GM19328 (cell line): Measurements from ENCODE around the gene RPS6KB1.
"Not testable (repeated sequence)": the region's sequence is repeated elsewhere in the genome, so short reads cannot be mapped to it uniquely, and the experiment has no call there.

Experiments used
- ATAC-seq: cut with Tn5 transposase; IDR thresholded peaks from one replicate; pipeline ENCODE4 v1.9.1; 2021; ENCODE audit warnings: mild to moderate bottlenecking, moderate library complexity; ENCODE audit not compliant: unreplicated experiment

Gene RPS6KB1

DNA sequence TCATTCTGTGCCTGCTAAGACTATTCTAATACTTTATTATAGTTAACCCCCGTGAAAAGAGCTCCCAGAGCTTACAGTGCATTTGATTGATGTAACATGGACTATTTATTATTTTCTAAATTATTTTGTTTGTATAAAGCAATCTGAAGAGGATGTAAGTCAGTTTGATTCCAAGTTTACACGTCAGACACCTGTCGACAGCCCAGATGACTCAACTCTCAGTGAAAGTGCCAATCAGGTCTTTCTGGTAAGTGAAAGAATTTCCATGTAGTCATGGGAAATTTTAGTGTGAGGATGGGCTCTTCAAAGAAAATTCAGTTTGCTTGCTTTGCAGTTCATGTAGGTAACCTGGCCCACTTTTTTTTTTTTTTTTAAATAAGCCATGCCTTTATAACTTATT, 47.8 kb downstream of the RPS6KB1 start:
- ATAC-seq = not testable (repeated sequence)

DNA sequence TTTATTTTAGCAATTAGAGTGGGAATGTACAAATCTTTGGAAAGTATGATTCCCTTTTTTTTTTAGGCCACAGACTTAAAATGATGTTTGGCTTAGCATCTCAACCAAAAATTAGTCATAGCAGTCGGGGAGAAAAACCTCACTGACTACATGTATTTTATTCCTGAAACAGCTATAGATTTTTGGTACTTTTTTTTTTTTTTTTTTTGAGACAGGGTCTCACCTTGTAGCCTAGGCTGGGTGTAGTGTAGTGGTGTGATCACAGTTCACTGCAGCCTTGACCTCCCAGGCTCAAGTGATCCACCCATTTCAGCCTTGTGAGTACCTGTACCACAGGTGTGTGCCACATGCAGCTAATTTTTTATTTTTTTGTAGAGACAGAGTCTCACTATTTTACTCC, 48.2 kb downstream of the RPS6KB1 start:
- ATAC-seq = no peak

DNA sequence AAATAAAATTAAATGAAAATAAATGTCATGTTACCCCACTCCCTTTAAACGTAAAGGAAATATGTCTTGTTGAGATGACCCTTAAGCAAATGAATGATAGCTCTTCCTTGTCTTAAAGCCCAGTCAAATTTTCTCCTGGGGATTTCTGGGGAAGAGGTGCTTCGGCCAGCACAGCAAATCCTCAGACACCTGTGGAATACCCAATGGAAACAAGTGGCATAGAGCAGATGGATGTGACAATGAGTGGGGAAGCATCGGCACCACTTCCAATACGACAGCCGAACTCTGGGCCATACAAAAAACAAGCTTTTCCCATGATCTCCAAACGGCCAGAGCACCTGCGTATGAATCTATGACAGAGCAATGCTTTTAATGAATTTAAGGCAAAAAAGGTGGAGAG, 53.5 kb downstream of the RPS6KB1 start:
- ATAC-seq = not testable (repeated sequence)

DNA sequence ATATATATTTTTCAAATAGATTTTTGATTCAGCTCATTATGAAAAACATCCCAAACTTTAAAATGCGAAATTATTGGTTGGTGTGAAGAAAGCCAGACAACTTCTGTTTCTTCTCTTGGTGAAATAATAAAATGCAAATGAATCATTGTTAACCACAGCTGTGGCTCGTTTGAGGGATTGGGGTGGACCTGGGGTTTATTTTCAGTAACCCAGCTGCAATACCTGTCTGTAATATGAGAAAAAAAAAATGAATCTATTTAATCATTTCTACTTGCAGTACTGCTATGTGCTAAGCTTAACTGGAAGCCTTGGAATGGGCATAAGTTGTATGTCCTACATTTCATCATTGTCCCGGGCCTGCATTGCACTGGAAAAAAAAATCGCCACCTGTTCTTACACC, 54.4 kb downstream of the RPS6KB1 start:
- not testable (repeated sequence) for ATAC-seq

DNA sequence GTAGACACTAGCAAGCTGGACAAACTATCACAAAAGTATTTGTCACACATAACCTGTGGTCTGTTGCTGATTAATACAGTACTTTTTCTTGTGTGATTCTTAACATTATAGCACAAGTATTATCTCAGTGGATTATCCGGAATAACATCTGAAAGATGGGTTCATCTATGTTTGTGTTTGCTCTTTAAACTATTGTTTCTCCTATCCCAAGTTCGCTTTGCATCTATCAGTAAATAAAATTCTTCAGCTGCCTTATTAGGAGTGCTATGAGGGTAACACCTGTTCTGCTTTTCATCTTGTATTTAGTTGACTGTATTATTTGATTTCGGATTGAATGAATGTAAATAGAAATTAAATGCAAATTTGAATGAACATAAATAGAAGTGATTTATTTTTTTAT, 57.1 kb downstream of the RPS6KB1 start:
- ATAC-seq = no peak

DNA sequence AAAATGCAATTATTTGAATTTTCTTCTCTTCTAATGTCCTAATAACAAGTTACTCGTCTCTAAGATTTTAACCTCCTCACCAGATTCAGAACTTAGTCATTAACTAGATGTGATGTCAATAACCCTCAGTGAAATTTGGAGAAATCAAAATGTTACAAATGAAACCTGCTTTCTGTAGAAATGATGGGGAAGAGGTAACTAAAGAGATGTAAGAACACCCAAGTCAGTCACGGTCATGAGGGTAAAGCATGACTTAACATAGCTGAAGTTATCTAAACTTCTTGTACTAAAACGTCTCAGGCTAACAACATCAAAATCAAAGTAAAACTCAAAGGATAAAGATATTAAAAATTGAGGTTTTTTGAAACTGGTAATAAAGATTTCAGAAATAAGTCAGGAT, 61.9 kb downstream of the RPS6KB1 start:
- ATAC-seq = no peak

DNA sequence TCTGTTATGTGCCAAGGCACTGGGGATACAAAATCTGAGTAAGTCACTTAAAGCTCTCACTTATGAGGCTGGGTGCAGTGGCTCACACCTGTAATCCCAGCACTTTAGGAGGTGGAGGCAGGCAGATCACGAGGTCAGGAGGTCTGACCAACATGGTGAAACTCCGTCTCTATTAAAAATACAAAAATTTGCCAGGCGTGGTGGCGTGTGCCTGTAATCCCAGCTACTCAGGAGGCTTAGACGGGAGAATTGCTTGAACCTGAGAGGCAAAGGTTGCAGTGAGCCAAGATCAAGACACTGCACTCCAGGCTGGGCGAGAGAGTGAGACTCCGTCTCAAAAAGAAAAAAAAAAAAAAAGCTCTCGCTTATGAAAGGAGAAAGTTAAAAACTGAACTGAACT, 66.7 kb downstream of the RPS6KB1 start:
- ATAC-seq = not testable (repeated sequence)

DNA sequence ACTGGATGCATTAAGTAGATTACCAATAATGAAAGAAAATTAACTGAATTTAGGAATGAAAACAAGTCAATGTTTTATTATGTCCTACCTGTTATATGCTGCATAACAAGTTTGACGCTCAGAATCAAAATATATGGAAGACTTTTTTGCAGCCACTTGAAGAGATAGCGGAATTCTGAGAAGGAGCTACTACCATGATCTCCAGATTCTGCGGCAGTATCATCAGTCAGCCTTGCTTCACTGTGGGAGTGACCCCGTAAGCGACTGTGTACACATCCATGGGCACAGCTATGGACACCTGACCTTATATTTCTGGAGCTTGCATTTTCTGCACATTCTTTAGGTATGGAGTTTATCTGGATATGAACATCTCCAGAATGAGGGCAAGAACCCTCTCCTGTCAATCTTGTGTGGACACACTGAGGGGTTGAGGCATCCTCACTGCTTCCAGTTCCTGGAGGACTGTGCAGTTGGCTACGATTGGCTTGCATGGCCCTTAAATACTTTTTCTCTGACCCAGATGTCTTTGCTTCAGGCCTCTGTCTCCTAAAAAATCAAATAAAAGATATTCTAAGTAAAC, 69.9 kb downstream of the RPS6KB1 start:
- ATAC-seq = no peak

DNA sequence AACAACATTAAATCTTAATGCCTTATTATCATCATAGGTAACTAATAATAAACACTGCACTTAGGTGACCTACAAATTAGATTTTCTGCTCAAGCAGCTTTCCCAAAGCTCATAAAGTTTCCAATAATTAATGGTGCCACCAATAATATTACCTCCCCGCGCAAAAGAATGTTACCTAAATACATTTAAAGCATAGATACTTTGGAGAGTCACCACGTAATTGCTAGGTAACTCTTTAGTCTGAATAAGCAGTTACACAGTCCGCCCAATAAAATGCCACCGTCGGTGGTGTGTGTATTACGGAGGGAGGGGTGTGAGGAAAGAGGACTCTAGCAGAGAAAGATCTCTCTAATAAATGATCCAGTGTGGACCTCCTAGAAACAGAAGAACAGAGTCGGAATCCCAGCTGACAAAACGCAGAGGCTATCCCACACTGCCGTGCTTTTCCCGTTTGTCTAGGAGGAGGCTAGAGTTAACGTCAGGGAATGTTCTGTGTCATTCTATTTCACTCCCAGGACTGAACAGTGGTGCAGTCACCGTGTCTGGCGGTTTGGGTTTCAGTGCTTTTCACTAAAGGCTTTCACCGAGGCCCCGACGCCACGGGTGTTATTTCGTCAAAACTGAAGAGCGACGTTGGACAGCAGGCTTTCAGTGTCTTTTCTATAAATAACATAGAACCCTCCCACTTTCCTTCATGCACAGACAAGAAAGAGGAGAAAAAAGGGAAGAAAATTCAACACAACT, 71.0 kb downstream of the RPS6KB1 start:
- ATAC-seq = peak; percentile 41

DNA sequence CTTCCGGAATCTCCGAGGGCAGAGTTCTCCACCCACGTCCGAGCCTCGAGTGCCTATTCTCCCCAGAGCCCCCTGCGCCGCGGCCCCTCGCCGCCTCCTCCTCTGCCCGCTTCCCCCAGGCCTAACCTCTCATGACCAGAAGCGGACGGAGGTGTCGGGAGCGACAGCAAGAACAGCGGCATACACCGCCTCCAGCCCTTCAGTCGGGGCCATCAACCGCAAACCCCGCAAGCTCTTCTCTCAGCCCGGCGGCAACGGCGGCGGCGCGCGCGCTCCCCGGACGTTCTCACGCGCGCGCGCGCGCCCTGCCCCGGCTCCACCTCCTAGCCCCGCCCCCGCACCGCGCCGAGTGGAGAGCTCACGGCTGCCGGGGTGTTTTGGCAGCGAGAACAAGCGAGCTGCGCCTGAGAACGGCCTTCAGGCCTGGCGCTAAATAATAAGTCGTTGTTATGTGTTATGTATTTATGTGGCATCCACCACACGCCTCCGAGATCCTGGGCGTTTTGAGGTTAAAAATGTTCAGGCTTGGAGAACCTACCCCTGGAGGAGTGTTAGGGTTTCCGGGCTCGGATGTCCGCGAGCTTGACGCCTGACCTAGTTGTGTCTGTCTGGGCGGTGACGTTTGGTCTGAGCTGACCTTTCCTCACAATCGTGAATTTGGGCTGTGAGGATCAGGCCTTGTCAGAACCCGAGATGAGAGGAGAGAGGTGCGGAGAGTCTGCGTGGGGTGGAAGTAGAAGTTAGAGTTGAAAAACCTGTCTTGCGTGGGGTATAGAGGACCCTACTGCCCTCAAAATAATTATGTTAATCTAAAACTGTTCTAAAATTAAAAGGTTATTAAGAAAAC, 71.8 kb downstream of the RPS6KB1 start, which contains the start of gene RNFT1:
RNFT1 (minus strand) TSS at position 259 of the 847 bp plus-strand sequence; CDS start at position 182, 77 bp downstream.
- ATAC-seq = peak; percentile 76

DNA sequence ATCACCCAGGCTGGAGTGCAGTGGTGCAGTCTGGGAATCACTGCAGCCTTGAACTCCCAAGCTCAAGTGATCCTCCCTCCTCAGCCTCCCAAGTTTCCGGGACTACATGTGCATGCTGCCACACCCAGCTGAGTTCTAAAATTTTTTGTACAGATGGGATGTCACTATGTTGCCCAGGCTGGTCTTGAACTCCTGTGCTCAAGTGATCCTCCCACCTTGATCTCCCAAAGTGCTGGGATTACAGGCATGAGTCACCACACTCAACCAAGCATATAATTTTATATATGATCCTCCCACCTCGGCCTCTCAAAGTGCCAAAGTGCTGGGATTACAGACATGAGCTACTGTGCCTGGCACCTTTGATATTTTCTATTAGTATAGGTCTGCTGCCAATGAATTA, 78.8 kb downstream of the RPS6KB1 start:
- not testable (repeated sequence) for ATAC-seq

DNA sequence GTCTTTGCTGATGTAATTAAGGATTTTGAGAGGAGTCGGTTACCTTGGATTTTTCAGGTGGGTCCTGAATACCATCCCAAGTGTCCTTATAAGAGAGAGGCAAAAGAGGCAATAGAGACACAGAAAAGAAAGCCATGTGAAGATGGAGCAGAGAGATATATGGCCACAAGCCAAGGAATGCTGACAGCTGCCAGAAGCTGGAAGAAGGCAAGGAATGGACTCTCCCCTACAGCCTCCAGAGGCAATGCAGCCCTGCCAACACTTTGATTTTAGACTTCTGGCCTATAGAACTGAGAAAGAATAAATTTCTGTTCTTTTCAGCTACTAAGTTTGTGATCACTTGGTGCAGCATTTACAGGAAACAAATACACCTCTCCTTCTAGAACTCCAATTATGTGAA, 79.9 kb downstream of the RPS6KB1 start:
- no peak for ATAC-seq

DNA sequence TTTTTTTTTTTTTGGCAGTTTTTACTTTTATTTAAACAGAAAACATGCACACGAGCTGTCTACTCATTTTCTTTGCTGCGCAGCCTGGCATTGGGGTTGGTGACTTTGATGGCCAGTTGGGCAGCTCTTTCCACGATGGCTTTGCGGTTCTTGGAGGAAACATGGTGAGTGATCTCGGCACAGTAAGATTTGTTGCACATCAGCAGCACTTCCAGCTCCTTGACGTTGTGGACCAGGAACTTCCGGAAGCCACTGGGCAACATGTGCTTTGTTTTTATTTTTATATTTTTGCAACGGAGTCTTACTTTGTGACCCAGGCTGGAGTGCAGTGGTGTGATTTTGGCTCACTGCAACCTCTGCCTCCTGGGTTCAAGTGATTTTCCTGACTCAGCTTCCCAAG, 80.6 kb downstream of the RPS6KB1 start:
- ATAC-seq = not testable (repeated sequence)

DNA sequence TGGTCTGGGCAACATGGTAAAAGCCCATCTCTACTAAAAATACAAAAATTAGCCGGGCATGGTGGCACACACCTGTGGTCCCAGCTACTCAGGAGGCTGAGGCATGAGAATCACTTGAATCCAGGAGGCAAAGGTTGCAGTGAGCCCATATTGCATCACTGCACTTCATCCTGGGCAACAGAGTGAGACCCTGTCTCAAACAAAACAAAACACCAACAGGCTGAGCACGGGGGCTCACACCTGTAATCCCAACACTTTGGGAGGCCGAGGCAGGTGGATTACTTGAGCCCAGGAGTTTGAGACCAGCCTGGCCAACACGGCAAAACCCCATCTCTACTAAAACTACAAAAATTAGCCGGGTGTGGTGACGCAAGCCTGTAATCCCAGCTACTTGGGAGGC, 82.2 kb downstream of the RPS6KB1 start:
- not testable (repeated sequence) for ATAC-seq

DNA sequence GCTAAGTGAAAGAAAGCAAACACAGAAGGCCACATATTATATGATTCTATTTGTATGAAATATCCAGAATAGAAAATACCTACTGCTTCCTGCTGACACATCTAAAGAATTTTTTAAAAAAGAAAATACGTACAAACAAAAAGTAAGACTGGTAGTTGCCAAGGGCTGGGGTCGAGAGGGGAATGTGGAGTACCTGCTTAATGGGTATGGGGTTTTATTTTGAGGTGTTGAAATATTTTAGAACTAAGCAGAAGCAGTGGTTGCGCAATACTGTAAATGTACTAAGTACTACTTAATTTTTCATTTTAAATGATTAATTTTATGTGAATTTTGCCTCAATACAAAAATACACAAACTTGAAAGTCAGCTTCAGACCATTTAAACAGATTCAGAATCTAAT, 103.7 kb downstream of the RPS6KB1 start:
- ATAC-seq = not testable (repeated sequence)
